Peyer's patch (tissue), 4 donors: ENCODE results near the gene HNMT. TPM values are rescaled to one million over a fixed set of nuclear protein-coding genes. Genes with fewer than 3 reads are reported as not detected.

ENCODE experiments used
- DNase-seq, 3 donors: peaks; one replicate each; pipeline ENCODE4 v3.0.0-alpha.2; 2017 to 2019
- H3K27ac ChIP-seq, 4 donors: fragments of 200-600 bp; sonication (generic); one replicate each; pipeline ENCODE4 v1.5.1; 2016 to 2019
- H3K27me3 ChIP-seq, 2 donors: fragments of 200-600 bp; sonication (generic); one replicate each; pipeline ENCODE4 v1.5.1; 2019
- H3K36me3 ChIP-seq, 3 donors: fragments of 200-600 bp; sonication (generic); one replicate each; pipeline ENCODE4 v1.5.1; 2016 to 2019
- H3K4me1 ChIP-seq, 4 donors: fragments of 200-600 bp; sonication (generic); one replicate each; pipeline ENCODE4 v1.5.1; 2016 to 2019
- H3K4me3 ChIP-seq, 4 donors: fragments of 200-600 bp; sonication (generic); 1 replicate in 3 of 4; 2 replicates in 1 of 4; pipeline ENCODE4 v1.5.1; 2016 to 2019; ENCODE audit warnings: mild to moderate bottlenecking in 1 of 4
- H3K9me3 ChIP-seq, 4 donors: fragments of 200-600 bp; sonication (generic); one replicate each; pipeline ENCODE4 v1.5.1; 2016 to 2019; ENCODE audit warnings: mild to moderate bottlenecking in 1 of 4
- POLR2A ChIP-seq, 2 donors: fragments of 450-650 bp; IDR thresholded peaks; one replicate each; pipeline ENCODE4 v1.5.1; 2017; ENCODE audit warnings: antibody characterized with exemption in 2 of 2, mild to moderate bottlenecking in 2 of 2, moderate library complexity in 2 of 2
- total RNA-seq, 4 donors: library from RNA; depleted of rRNA; stranded (reverse); fragments of >200 nt; gene quantifications; one replicate each; pipeline ENCODE4 v1.1.0, GENCODE V29; 2016
- TF ChIP-seq, protein P1 (sequence below), 6 experiments: fragments of 450-650 bp in 4 of 6; fragments of 200-600 bp in 2 of 6; sonication (generic) in 1 of 6; IDR thresholded peaks; one replicate each; pipeline ENCODE4 v1.5.1; 2017 to 2019; ENCODE audit warnings: antibody characterized with exemption in 6 of 6, mild to moderate bottlenecking in 3 of 6, moderate library complexity in 1 of 6

HNMT gene
- total RNA-seq, 4 donors from 2014 or later: 12.8 to 52.0 (median 26.7) TPM

DNA sequence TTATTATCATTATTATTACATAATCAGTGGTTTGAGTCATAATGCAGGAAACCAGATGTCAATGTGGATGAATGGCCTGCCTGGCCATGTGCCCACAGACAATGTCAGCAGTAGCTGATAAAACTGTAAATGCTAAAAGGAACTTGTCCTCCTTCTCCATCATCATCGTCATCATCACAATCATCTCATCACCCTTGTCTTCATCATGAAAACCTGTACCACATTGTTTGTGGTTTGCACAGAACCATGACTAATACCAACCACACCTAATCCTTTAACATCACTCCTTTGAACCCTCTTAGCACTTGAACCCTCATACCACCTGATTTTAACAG, 96.0 kb downstream of the HNMT start:
- peak in 1 of 3 donors; percentile 46 for DNase-seq
- no peak overlapping the region for H3K27ac ChIP-seq
- TF ChIP-seq, protein P1, sequence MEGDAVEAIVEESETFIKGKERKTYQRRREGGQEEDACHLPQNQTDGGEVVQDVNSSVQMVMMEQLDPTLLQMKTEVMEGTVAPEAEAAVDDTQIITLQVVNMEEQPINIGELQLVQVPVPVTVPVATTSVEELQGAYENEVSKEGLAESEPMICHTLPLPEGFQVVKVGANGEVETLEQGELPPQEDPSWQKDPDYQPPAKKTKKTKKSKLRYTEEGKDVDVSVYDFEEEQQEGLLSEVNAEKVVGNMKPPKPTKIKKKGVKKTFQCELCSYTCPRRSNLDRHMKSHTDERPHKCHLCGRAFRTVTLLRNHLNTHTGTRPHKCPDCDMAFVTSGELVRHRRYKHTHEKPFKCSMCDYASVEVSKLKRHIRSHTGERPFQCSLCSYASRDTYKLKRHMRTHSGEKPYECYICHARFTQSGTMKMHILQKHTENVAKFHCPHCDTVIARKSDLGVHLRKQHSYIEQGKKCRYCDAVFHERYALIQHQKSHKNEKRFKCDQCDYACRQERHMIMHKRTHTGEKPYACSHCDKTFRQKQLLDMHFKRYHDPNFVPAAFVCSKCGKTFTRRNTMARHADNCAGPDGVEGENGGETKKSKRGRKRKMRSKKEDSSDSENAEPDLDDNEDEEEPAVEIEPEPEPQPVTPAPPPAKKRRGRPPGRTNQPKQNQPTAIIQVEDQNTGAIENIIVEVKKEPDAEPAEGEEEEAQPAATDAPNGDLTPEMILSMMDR (IDR thresholded peaks at IDR 0.05): no peak
- no peak for TF ChIP-seq POLR2A (IDR thresholded peaks at IDR 0.05)

DNA sequence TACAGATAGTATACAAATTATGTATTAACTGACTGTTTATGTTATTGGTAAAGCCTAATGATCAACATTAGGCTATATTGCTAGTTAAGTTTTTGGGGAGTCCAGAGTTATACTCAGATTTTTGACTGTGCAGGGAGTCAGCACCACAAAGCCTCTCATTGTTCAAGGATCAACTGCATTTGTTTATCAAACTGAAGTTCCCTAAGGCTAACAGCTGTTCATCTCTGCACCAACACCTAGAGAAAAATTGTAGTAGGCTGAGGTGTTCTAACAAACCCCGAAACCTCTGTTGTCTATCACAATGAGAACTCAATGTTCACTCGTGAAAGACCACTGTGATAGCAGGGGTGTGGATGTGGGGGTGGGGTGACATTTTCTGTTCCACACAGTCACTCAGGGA, 97.7 kb downstream of the HNMT start:
- Histone ChIP-seq H3K4me1 (no peaks in the 10 kb centered on the region), H3K36me3 (no peaks in the 10 kb centered on the region), H3K27me3 (no peaks in the 10 kb centered on the region), H3K27ac (no peak overlapping the region), H3K9me3 (no peaks in the 10 kb centered on the region), H3K4me3 (no peak overlapping the region)
- TF ChIP-seq, protein P1 (IDR thresholded peaks at IDR 0.05): no peak
- TF ChIP-seq POLR2A (IDR thresholded peaks at IDR 0.05): no peak
- no peak for DNase-seq

More for the DNA sequence above, 96.0 kb downstream of the HNMT start:
- H3K4me1 ChIP-seq: no peaks in the 10 kb centered on the region
- no peaks in the 10 kb centered on the region for H3K36me3 ChIP-seq
- H3K4me3 ChIP-seq: no peak overlapping the region
- H3K27me3 ChIP-seq: no peaks in the 10 kb centered on the region
- H3K9me3 ChIP-seq: no peaks in the 10 kb centered on the region

DNA sequence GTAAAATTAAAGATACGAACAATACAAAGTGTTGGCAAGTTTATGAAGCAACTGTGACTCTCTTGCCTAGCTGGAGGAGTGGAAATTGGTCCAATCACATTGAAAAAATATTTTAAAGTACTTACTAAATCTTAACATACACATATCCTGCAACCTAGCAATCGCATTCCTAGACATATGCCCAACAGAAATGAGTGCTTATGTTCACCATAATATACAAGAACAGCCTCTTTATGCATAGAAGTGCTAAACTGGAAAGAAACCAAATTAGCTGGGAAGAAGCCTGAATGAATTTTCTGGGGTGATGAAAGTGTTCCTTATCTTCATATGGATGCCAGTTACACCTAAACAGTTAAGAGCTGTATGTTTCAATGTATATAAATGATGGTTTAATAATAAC, 98.9 kb downstream of the HNMT start:
- H3K9me3 ChIP-seq: no peaks in the 10 kb centered on the region
- no peaks in the 10 kb centered on the region for H3K36me3 ChIP-seq
- no peaks in the 10 kb centered on the region for H3K4me1 ChIP-seq
- H3K4me3 ChIP-seq: no peak overlapping the region
- no peak for DNase-seq
- no peak for TF ChIP-seq POLR2A (IDR thresholded peaks at IDR 0.05)
- TF ChIP-seq, protein P1 (IDR thresholded peaks at IDR 0.05): no peak
- H3K27me3 ChIP-seq: no peaks in the 10 kb centered on the region
- H3K27ac ChIP-seq: no peak overlapping the region
